ENCODE data around the gene CDC14A.

DNA sequence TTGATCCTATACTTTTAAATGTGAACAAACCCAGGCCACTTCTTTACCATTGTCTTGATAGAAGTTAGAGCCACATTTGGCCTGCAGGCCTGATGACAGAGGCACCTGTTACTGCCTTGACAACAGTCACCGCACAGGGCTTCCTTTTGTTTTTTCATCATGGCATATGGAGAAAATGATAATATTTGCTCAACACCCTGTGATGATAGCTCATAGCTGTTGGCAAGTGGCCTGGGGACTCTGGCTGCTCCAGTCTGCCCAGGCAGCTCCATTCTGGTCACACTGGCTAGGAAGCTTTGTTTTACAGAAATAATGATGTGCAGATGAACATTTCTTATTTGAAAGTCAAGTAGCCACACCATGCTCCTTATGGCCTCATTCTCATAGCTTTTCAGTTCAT lies 96.1 kb downstream of the CDC14A start:
- TF ChIP-seq, protein P1, sequence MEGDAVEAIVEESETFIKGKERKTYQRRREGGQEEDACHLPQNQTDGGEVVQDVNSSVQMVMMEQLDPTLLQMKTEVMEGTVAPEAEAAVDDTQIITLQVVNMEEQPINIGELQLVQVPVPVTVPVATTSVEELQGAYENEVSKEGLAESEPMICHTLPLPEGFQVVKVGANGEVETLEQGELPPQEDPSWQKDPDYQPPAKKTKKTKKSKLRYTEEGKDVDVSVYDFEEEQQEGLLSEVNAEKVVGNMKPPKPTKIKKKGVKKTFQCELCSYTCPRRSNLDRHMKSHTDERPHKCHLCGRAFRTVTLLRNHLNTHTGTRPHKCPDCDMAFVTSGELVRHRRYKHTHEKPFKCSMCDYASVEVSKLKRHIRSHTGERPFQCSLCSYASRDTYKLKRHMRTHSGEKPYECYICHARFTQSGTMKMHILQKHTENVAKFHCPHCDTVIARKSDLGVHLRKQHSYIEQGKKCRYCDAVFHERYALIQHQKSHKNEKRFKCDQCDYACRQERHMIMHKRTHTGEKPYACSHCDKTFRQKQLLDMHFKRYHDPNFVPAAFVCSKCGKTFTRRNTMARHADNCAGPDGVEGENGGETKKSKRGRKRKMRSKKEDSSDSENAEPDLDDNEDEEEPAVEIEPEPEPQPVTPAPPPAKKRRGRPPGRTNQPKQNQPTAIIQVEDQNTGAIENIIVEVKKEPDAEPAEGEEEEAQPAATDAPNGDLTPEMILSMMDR (IDR thresholded peaks at IDR 0.05), result no peak
- TF ChIP-seq NR2C2 (CRISPR knock-in tag; IDR thresholded peaks at IDR 0.05), result no peak
- no peak for TF ChIP-seq NR3C1 (CRISPR knock-in tag; conservative IDR thresholded peaks at IDR 0.05; ENCODE audit: low read depth)
- TF ChIP-seq, protein P2, sequence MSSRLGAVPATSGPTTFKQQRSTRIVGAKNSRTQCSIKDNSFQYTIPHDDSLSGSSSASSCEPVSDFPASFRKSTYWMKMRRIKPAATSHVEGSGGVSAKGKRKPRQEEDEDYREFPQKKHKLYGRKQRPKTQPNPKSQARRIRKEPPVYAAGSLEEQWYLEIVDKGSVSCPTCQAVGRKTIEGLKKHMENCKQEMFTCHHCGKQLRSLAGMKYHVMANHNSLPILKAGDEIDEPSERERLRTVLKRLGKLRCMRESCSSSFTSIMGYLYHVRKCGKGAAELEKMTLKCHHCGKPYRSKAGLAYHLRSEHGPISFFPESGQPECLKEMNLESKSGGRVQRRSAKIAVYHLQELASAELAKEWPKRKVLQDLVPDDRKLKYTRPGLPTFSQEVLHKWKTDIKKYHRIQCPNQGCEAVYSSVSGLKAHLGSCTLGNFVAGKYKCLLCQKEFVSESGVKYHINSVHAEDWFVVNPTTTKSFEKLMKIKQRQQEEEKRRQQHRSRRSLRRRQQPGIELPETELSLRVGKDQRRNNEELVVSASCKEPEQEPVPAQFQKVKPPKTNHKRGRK (CRISPR knock-in tag; IDR thresholded peaks at IDR 0.05; ENCODE audit: borderline replicate concordance), result no peak
